Activated CD8-positive, alpha-beta memory T cell treated with anti-CD3 and anti-CD28 coated beads for 48 hours (primary cell): Measurements from ENCODE around the gene RPL35.

Source experiments
- DNase-seq, 3 experiments: peaks; one replicate each; pipeline ENCODE4 v3.0.0-alpha.2; 2020; ENCODE audit warnings: low read depth in 2 of 3, low spot score in 2 of 3

Gene RPL35

DNA sequence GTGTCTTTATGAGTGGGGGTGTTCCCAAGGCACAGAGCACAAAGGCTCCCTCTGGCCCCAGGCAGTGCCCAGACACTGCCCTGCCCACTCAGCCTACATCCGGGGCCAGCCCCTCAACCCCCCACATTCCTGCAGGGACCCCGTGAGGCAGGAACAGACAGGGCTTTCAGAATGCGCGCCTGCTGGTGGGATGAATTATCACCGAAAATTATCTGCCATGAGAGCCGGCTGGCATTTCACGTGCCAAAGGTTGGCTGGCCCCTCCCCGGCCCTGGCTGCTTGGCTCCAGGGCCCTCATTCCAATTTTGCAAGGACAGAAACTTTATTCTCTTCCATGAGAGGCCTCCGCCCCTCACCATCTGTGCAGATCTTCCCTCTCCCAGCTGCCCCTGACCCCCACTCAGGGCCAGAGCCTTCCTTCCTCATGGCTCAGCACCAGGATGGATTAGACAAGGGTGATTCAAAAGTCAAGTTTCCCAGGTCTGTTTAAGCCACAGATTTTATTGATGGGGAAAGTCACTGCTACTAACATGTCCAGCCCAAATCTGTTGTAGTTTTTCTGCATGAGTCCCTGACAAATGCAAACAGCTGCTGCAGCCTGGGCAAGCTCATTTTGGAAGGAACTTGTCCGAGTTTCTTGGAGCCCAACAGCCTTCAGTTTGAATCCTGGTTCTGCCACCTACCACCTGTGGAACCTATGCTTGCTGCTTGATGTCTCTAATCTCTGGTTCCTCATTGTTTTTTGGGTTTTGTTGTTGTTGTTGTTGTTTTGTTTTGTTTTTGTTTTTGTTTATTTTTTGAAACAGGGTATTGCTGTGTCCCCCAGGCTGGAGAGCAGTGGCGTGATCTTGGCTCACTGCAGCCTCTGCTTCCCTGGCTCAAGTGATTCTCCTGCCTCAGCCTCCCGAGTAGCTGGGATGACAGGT lies 40.8 kb downstream of the RPL35 start:
- no peak for DNase-seq

DNA sequence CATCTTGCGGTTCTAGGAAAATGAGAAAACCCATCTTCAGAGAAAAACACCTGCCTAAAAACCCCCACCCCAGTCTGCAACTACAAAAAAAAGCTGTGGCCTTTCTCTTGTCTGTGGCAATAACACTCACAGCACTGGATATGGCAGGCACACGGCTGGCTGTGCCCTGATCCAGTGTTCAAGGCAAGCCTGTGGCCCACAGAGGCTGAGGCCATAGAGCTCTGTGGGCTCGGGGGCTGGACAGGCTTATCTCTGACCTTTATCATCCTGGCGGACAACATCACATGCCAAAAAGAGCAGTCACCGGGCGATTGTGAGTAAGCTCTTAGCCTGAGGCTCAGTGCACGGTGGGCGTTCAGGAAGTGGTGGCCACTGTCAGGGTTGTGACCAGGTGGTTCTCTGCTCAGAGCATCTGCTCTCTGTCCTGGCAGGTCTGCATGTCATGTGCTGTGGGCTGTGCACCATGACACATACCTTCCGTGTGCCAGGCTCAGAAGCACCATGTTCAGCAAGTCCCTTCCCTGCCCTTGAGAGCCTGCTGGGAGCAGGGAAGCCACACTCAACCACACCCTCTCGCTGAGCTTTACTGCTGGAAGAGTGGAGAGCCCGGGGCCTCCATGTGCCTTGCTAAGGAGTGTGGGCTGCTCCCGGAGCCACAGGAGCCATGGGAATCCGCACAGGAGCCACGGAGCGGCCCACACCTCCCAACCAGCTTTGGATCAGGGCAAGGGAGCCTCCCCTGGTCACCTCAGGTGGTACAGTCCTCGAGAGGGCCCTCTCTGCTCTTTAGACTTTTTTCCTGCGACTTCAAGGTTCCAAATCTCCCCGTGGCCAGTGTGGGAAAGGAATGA lies 43.1 kb downstream of the RPL35 start:
- DNase-seq, result no peak

DNA sequence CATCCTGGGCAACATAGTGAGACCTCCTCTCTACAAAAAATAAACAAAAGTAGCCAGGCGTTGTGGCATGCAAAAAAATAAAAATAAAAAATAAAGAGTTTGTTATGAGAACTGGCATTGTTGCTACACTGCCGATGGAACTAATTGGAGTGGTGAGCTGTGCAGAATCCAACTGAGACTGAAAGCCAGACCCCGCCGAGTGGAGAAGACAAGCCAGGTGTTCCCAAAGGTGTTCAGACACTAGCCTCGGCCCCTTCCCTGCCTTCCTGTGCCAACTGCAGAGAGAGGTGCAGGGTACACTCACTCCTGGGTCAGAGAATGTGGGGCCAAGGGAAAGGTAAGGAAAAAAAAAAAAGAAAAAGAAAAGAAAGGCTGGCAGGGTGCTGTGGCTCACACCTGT lies 46.2 kb downstream of the RPL35 start:
- no peak for DNase-seq

DNA sequence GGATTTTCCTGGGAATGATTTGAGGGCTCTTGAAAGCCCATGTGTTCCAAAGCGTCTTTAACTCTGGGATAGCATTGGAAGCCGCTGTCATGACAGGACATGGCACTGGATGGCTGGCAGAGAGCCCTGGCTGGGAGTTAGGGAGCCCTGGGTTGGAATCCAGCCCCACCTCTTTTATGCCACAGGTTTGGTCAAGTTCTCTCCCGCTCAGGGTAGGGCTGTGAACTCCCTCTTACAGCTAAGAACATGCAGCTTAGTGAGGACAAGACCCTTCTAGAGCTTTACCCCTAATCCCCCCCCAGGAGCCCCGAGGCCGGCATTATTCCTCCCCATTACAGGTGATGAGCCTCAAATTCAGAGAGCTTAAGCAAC lies 47.6 kb downstream of the RPL35 start:
- no peak for DNase-seq

DNA sequence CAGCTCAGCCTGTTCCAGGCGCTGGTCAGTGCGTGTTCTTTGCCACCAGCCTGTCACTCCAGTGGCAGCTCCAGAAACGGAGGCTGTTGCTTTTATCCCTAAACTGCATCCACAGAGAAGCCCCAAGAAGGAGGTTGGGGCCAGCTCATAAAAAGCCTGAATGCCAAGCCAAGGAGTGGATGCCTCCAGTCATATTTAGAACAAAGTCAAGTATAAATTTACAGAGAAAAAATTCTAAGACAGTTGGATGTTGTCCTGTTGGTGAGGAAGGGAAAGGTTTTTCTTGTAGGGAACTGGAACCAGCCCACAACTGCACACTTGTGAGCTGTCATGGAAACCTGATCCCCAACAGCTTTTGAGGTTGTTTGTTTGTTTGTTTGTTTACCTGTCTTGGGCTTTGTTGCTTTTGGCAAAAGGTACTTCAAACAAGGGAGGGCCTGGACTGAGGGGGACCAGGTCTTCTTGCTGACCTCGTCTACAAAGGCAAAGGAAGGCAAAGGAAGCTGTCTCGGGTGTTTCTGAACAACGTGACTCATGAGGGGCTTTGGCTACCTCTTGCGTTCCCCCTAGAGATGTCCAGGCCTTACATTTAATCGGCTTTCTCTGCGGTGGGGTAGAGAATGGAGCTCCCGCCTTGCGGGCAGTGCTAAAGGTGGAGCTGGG lies 48.1 kb downstream of the RPL35 start:
- no peak for DNase-seq

DNA sequence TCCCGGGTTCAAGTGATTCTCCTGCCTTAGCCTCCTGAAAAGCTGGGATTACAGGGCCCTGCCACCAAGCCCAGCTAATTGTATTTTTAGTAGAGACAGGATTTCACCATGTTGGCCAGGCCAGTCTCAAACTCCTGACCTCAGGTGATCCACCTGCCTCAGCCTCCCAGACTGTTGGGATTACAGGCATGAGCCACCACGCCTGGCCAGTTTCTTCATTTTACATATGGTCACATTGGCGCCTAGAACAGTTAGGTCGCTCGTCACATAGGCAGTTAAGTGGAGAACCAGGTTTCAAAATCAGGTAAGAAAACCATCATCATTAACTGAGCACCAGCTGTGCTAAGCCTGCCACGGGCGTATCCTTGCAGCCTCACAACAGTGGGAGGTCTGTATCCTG lies 48.7 kb downstream of the RPL35 start:
- DNase-seq, result no peak

DNA sequence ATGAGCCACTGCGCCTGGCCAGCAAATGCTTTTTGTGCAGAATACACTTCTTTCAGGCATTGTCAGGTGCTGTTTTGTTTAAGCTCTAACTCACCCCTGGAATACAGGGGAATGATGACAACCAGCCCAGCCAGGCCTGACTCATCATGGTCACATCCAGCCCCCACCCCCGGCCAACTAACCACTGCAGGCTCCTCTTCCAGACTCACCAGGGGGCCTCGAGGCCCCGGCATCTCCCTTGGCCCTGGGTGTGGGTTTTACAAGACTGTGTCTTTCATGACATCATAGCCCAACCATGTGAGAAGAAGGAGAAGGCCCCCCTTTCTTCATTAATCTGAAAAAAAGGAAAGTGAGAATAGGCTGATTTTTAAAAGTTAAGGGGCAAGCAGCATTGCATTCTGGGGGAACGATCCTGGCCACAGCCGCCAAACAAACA lies 49.3 kb downstream of the RPL35 start:
- DNase-seq, result no peak

DNA sequence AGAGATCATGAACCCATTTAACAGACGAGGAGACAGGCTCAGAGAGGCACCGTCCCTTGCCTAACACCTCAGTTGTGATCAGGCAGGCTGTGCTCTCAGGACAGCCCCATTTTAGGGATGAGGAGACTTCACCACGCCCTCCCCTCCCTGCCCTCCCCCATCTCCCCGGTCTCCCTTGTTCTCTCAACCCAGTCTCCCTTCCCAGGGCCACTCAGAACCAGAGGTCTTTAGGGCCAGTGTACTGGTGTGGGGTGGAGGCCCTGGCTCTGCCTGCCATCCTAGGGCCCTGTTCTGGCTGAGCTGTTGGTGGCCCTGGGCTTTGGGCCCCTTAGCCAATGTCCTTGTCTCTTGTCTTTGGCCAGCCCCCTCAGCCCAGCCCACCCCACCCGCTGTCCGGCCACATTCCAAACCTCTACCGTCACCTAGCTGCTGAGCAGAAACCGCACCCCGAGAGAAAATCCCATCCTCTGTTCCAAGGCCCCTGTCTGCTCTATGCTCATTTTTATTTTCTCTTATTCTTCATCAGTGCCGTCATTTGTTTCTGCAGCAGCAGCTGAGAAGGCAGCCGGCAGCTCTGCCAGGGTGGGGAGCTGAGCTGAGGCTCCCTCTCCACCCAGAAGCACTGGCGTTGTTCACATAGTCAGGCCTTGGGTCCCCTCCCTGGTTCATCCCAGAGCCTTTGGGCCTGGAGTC lies 50.9 kb downstream of the RPL35 start:
- DNase-seq, result no peak

DNA sequence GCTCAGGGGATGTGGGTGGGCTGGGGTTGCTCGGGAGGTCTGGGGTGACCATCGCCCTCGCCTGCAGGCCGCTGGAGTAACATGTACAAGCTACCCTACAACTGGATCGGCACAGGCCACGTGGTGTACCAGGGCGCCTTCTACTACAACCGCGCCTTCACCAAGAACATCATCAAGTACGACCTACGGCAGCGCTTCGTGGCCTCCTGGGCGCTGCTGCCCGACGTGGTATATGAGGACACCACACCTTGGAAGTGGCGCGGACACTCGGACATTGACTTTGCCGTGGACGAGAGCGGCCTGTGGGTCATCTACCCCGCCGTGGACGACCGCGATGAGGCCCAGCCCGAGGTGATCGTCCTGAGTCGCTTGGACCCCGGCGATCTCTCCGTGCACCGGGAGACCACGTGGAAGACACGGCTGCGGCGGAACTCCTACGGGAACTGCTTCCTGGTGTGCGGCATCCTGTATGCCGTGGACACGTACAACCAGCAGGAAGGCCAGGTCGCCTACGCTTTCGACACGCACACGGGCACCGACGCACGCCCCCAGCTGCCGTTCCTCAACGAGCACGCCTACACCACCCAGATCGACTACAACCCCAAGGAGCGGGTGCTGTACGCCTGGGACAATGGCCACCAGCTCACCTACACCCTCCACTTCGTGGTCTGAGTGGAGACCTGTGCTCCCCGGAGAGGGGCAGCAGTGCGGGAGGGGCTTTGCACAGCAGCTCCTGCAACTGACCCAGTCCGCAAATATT lies 51.8 kb downstream of the RPL35 start:
- no peak for DNase-seq

DNA sequence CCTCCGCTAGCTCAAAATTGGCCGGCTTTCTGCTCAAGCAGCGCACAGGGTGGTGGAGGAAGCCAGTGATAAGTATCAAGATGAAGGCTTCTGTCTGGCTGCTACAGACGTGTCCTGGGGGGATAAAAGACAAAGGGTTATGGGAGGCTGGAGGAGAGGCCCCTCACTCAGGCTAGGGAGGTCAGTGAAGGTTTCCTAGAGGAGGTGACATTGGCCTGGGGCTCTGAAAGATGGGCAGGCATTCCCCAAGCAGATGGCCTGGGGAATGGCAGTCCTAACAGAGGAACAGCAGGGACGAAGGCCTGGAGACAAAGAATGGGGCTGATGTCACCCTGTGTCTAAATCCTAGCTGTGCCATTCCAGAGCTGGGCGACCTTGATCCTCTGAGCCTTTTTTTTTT lies 52.5 kb downstream of the RPL35 start:
- no peak for DNase-seq

DNA sequence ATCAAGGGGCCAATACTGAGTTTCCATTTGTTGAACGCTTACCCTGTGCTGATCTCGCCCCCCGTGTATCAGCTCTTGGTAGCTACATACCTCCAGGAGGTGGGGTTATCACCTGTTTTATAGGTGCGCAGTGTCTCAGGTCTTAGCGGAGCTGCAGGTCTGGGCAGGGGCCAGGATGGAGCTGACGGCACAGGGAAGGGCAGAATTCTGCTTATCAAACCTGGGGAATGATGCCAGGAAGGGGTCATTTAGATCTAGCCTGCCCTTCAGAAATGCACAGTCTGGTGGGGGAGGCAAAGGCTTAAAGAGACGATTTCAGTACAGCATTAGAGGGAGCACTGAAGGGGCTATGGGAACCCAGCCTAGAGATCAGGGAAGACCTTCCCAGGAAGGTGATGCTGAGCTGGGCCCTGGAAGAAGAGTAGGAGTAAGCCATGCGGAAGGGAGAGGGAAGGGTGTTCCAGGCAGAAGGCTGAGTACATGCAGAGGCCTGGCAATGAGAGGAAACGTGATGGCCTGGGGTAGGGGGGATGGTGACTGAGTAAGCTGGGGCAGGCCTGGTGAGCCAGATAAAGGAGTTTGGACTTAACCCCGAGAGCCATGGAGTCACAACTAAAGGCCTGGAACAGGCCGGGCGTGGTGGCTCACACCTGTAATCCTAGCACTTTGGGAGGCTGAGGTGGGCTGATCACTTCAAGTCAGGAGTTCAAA lies 53.4 kb downstream of the RPL35 start:
- no peak for DNase-seq
